Measurements from ENCODE around the gene MESP2. TPM values are rescaled to one million over a fixed set of nuclear protein-coding genes. Genes with fewer than 3 reads are reported as not detected.
A peak's percentile ranks its signal among the peaks of the same experiment; 100 is the strongest.

Gene MESP2
- total RNA-seq, 1 donor from 2014 or later, result 0.13 TPM

GRCh38 chr15:89823836-89824606, 47.9 kb downstream of the MESP2 start:
- intact Hi-C loops (cut with DNase I), result no loop called here
- DNase-seq, result no peak
- no peak for ATAC-seq (ENCODE audit: poor library complexity)

GRCh38 chr15:89824607-89824867, 48.4 kb downstream of the MESP2 start:
- intact Hi-C loops (cut with DNase I), result no loop called here

GRCh38 chr15:89825271-89825940, 49.3 kb downstream of the MESP2 start:
- DNase-seq (no peak), ATAC-seq (ENCODE audit: poor library complexity) (no peak)
- intact Hi-C loops (cut with DNase I), result no loop called here

More at GRCh38 chr15:89824607-89824867, 48.4 kb downstream of the MESP2 start:
- DNase-seq (no peak), ATAC-seq (ENCODE audit: poor library complexity) (no peak)

GRCh38 chr15:89826671-89827655, 50.8 kb downstream of the MESP2 start:
- no peak for DNase-seq
- intact Hi-C loops (cut with DNase I), result no loop called here
- ATAC-seq (ENCODE audit: poor library complexity), result no peak

- peak; percentile 35 for ATAC-seq (ENCODE audit: poor library complexity)
- DNase-seq, result no peak
- intact Hi-C loops (cut with DNase I), result no loop called here
Measured at GRCh38 chr15:89827829-89828228, 51.7 kb downstream of the MESP2 start.

Other genes with a start within 250 kb of the MESP2 start
- 0.05 TPM for gene TICRR, start 200.9 kb upstream of the MESP2 start, total RNA-seq
- gene KIF7, start 120.9 kb upstream of the MESP2 start, total RNA-seq, result 1.9 TPM
- 9.9 TPM for gene PLIN1, start 97.0 kb upstream of the MESP2 start, total RNA-seq
- gene PEX11A, start 85.6 kb upstream of the MESP2 start, total RNA-seq, result 13.4 TPM
- gene WDR93, start 85.5 kb upstream of the MESP2 start, total RNA-seq, result 0.11 TPM
- 11.6 TPM for gene MESP1, start 25.1 kb upstream of the MESP2 start, total RNA-seq
- gene ANPEP, start 38.5 kb downstream of the MESP2 start, total RNA-seq, result 6.6 TPM
- gene AP3S2, start 117.7 kb downstream of the MESP2 start, total RNA-seq, result 47.5 TPM
- gene ARPIN, start 136.6 kb downstream of the MESP2 start, total RNA-seq, result 10.6 TPM
- gene ZNF710, start 225.0 kb downstream of the MESP2 start, total RNA-seq, result 4.9 TPM

All from Right ventricle myocardium superior (tissue), 1 donor.